ENCODE measurements around the gene ELP4.

- TF ChIP-seq EZH2 (IDR thresholded peaks at IDR 0.05) (no peak), POLR2AphosphoS5 (IDR thresholded peaks at IDR 0.05; ENCODE audit: borderline replicate concordance, low read depth, low read length) (no peak), FOXP2 (optimal IDR thresholded peaks at IDR 0.05; ENCODE audit: control extremely low read depth, extremely low read length, insufficient read depth) (no peak)
These were observed 282.5 kb downstream of the ELP4 start for GRCh38 chr11:31792036-31792435.
